Mucosa of gallbladder (tissue), 1 donor: Measurements from ENCODE around the gene NUDCD3. TPM values are rescaled to one million over a fixed set of nuclear protein-coding genes. Genes with fewer than 3 reads are reported as not detected.

ENCODE experiments used
- DNase-seq: peaks from one replicate; pipeline ENCODE4 v3.0.0-alpha.2; 2020; ENCODE audit warnings: low spot score
- total RNA-seq: library from RNA; stranded (reverse); gene quantifications from one replicate; pipeline ENCODE4 v1.2.1, GENCODE V29; 2021
- donor health status: DM: no; HTN: no; CAD: no.

NUDCD3 gene
- total RNA-seq, 1 donor from 2014 or later, result 122 TPM

DNA sequence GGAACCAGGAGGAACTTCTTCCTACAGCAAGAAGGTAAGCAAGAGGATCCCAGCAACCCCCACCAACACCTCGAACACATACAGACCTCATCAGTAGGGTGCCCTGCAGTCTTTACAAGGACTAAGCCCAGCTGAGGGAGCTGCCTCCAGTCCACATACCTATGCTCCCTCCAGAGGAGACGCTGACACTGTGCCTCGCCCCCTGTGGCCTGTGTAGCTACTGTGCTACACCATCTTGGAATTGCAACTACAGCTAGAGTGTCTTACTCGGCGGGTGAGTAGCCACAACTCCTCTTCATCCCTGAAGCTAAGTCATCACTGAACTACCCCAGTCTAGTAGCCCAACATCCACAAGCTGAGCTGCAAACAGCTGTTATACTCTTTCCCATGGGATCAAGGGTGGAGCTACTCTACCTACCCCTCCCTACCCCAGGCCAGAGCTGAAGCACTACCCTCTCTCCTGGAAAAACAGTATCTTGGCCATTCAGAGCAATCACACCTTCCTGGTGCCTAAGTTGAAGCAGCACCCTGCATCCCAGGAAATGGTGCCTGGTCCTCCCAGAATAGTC lies 122.9 kb downstream of the NUDCD3 start:
- DNase-seq, result no peak

- no peak for DNase-seq
Measured at GRCh38 chr7:44366986-44367385, 123.5 kb downstream of the NUDCD3 start.

GRCh38 chr7:44353668-44354067 lies 136.8 kb downstream of the NUDCD3 start:
- no peak for DNase-seq

- no peak for DNase-seq
Measured at GRCh38 chr7:44348851-44349781, 141.3 kb downstream of the NUDCD3 start.

DNA sequence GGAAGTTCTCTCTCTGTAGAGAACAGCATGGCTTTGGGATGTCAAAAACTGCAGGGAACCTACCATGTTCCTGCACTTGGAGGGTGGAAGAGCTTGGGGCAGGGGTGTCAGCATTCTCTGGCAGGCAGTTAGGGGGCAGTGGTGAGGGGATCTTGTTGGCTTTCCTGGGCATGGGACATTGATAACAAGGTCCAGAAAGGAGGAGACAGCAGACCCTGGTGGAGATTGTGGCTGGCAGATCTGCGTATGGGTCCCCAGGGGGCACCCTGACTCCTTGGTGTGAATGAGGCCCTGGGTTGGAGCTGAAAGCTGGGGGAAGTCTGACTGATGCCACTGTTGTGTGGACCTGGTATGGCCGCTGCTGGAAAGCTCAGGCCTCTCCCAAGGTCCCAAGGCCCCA lies 142.2 kb downstream of the NUDCD3 start:
- DNase-seq, result no peak

DNA sequence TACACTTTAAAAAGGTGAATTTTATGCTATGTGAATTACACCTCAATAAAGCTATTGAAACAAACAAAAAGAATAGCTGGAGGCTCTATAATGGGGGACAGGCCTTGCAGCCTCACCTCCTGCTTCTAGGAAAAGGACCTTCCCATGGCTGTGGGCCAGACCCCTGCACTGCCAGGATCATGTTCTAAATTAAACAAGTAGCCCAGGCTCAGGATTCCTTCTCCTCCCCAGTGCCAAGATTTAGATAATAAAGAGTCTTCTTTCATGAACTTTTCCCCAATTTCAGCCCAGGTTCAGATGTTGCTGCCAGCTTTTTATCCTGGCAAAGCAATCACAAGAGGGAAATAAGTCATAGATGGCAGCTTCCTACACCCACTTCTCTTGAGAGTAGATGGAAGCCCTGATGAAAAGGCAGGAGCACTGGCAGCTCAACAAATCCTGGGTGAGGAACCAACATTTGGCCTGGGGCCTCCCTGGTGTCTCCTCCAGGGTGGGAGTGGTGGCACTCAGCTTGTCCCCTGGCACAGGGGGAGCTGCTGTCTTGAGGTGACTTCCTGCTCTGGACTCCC lies 142.8 kb downstream of the NUDCD3 start:
- no peak for DNase-seq

- DNase-seq, result no peak
Measured at GRCh38 chr7:44346063-44346462, 144.4 kb downstream of the NUDCD3 start.

- DNase-seq, result no peak
Measured at GRCh38 chr7:44341401-44341800, 149.1 kb downstream of the NUDCD3 start.

DNA sequence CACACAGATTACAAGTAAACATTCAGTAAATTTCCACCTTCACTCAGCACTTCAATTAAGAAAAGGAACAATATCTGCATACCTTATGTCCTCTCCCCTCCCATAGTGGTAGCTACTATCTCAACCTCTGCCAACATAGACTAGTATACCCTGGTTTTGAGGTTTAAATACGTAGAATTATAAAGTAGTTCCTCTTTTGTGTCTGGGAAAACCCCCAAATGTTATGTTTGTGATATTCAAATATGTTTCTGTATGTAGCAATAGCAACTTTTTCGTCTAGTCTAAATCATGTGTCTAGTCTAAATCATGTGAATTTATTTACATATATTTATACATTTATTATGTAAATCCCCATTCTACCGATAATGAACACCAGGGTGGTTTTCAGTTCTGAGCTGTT lies 151.9 kb downstream of the NUDCD3 start:
- DNase-seq, result no peak

DNA sequence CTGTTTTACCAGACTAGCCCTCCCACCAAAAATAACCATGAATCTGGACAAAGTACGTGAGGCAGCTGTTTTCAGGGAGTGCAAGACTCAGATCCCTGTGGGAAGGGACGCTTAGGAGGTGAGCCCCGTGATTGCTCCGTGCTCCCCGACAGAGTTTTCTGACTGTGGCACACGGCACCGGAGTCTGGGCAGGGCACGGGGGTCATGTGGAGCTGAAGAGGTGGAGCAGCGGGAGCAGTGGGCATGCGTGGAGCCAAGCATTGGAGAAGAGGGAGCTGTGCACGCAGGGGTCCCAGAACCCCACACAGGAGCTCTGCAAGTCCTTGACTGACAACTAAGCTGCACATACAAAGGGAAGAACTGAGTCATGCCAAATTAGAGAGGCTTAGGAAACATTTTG lies 154.0 kb downstream of the NUDCD3 start:
- no peak for DNase-seq

- no peak for DNase-seq
Measured at GRCh38 chr7:44335184-44335583, 155.3 kb downstream of the NUDCD3 start.

- DNase-seq, result no peak
Measured at GRCh38 chr7:44334734-44335097, 155.7 kb downstream of the NUDCD3 start.

- DNase-seq, result no peak
Measured at GRCh38 chr7:44333911-44334733, 156.3 kb downstream of the NUDCD3 start.

- DNase-seq, result no peak
Measured at GRCh38 chr7:44331682-44332081, 158.8 kb downstream of the NUDCD3 start.

- DNase-seq, result no peak
Measured at GRCh38 chr7:44330331-44330730, 160.1 kb downstream of the NUDCD3 start.

DNA sequence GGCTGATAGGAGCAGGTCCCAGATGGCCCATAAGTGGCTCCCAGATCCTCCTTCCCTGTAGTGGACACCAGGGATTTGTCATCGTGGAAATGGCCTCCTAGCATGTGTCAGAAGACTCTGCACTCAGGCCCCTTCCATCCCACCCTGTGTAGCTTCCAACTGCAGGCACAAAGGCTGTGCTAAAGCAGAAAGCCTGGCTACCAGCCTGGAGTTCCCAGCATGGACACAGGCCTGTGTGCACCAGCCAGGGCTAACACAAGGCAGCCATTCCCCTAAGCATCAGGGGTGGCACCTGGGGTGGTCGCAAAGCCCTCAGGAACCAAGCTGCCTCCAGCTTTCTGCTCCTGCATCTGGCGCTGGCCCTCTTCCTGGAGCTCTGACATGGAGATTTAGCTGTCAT lies 160.6 kb downstream of the NUDCD3 start:
- DNase-seq, result no peak

Other genes with a start within 250 kb of the NUDCD3 start
- gene CAMK2B, start 165.1 kb downstream of the NUDCD3 start, total RNA-seq, result 0.23 TPM
- 61.3 TPM for gene NPC1L1, start 50.7 kb upstream of the NUDCD3 start, total RNA-seq
- gene DDX56, start 83.2 kb upstream of the NUDCD3 start, total RNA-seq, result 53.3 TPM
- 136 TPM for gene TMED4, start 91.6 kb upstream of the NUDCD3 start, total RNA-seq
- 114 TPM for gene OGDH, start 116.0 kb upstream of the NUDCD3 start, total RNA-seq